Ovary (tissue), 9 donors: ENCODE data around the gene ANGPTL7. TPM values are rescaled to one million over a fixed set of nuclear protein-coding genes. Genes with fewer than 3 reads are reported as not detected.

ENCODE experiments used
- DNase-seq, 5 donors: peaks; one replicate each; pipeline ENCODE4 v3.0.0-alpha.2; 2019 to 2020
- H3K27ac ChIP-seq, 2 donors: fragments of 200-600 bp; one replicate each; pipeline versions ENCODE4 v1.5.1 to v1.8.0; 2019 to 2022
- H3K27me3 ChIP-seq: fragments of 200-600 bp; one replicate; pipeline ENCODE4 v1.8.0; 2022
- H3K36me3 ChIP-seq: fragments of 200-600 bp; sonication (generic); one replicate; pipeline ENCODE4 v1.5.1; 2019
- H3K4me1 ChIP-seq: one replicate; pipeline ENCODE4 v1.8.1; 2013; ENCODE audit warnings: mild to moderate bottlenecking, moderate library complexity; ENCODE audit not compliant: insufficient read depth
- H3K4me3 ChIP-seq: fragments of 200-600 bp; sonication (generic); one replicate; pipeline ENCODE4 v1.5.1; 2017
- H3K9me3 ChIP-seq, 2 donors: fragments of 200-600 bp in 1 of 2; sonication (generic) in 1 of 2; one replicate each; pipeline versions ENCODE4 v1.5.1 to v1.8.1; 2013 to 2019; ENCODE audit warnings: mild to moderate bottlenecking in 1 of 2, moderate library complexity in 1 of 2
- EP300 ChIP-seq: sonication (generic); formaldehyde crosslinking; IDR thresholded peaks from one replicate; pipeline ENCODE4 v1.6.1; 2017; ENCODE audit warnings: antibody characterized with exemption
- POLR2A ChIP-seq: fragments of 450-650 bp; IDR thresholded peaks from one replicate; pipeline ENCODE4 v1.6.1; 2017; ENCODE audit warnings: antibody characterized with exemption, mild to moderate bottlenecking, moderate library complexity
- WGBS, 3 donors: extraction: QIAGEN DNeasy Blood & Tissue Kit in 1 of 3; methylation state at CpG; one replicate each; pipeline versions ENCODE4 v1.1.5 to v1.1.7; 2013 to 2017; 5-methylcytosine and 5-hydroxymethylcytosine counted together
- intact Hi-C, 4 donors: fragments of 100-400 bp; cut with DNase I; formaldehyde crosslinking; loops; one replicate each; pipeline versions ENCODE4 v1.11.0 to v1.15.1; 2022 to 2023
- polyA plus RNA-seq, 2 donors: library from polyadenylated mRNA; stranded (reverse); fragments of 200-250 nt in 1 of 2; fragments of 350-450 nt in 1 of 2; fragmentation: Illumina TruSeq in 1 of 2; extraction: RNeasy Lipid Tissue Mini Kit (QIAGEN cat#74804) in 1 of 2; gene quantifications; one replicate each; pipeline ENCODE4 v1.2.3, GENCODE V29; 2013 to 2014
- total RNA-seq, 7 donors: library from RNA; depleted of rRNA in 2 of 7; stranded (reverse); fragments of >200 nt in 2 of 7; fragmentation: NEBNext Ultra II Directional in 3 of 7; extraction: Animal tissue kit (Norgen Biotek cat#: 25700) in 3 of 7; gene quantifications; one replicate each; pipeline versions ENCODE4 v1.1.0 to v1.2.4, GENCODE V29; 2016 to 2023
- TF ChIP-seq, protein P1 (sequence below), 3 donors: fragments of 450-650 bp in 2 of 3; fragments of 200-600 bp in 1 of 3; IDR thresholded peaks; one replicate each; pipeline versions ENCODE4 v1.5.1 to v1.8.0; 2016 to 2022; ENCODE audit warnings: antibody characterized with exemption in 3 of 3, mild to moderate bottlenecking in 1 of 3
- donor health status: DM: no; HTN: no; CAD: no; lungs with moderate emphysema.
- donor health status: DM: no; HTN: no; CAD: no.
- donor health status: Bipolar disorder and iron deficiency.
- donor health status: DM: yes; HTN: yes; CAD: no.
- donor health status: DM: no; HTN: no; CAD: no.
- donor health status: DM: yes; HTN: yes; CAD: no.

The ANGPTL7 gene
- total and polyA plus RNA-seq, 9 donors, result 0.08 to 4.8 (median 1.4) TPM; not detected in 2

DNA sequence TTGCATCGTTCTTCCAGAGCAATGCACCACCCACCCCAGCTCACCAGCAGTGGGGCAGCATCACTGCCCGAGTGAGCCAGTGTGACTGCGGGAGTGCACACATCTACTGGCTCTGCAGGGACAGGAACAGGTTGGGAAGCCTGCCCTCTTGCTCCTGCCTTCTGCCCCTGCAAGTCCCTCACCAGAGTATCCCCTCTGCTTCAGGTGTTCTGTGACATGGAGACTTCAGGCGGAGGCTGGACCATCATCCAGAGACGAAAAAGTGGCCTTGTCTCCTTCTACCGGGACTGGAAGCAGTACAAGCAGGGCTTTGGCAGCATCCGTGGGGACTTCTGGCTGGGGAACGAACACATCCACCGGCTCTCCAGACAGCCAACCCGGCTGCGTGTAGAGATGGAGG is 4.2 kb downstream of the ANGPTL7 start:
- WGBS, 3 donors, result 93 to 97% (median 96%) methylated on average over 11 of the region's 11 CpGs

DNA sequence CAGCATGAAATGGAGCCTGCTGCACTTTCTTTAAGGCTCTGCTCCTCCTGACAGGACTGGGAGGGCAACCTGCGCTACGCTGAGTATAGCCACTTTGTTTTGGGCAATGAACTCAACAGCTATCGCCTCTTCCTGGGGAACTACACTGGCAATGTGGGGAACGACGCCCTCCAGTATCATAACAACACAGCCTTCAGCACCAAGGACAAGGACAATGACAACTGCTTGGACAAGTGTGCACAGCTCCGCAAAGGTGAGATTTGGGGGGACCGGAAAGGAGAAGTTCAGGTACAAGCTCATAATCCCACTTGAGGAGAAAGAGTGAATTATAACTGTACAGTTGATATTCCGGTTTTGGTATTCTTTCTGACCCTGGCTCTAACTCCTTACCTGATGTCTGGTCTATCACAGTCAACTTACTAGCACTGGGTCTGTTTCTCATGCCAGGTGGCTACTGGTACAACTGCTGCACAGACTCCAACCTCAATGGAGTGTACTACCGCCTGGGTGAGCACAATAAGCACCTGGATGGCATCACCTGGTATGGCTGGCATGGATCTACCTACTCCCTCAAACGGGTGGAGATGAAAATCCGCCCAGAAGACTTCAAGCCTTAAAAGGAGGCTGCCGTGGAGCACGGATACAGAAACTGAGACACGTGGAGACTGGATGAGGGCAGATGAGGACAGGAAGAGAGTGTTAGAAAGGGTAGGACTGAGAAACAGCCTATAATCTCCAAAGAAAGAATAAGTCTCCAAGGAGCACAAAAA is 5.4 kb downstream of the ANGPTL7 start:
- H3K36me3 ChIP-seq, result no peaks in the 10 kb centered on the region
- intact Hi-C loops, result no loop called here
- WGBS, 3 donors, result 87 to 94% (median 90%) methylated on average over 14 of the region's 14 CpGs

More for the DNA sequence above, 4.2 kb downstream of the ANGPTL7 start:
- Histone ChIP-seq H3K9me3 (no peaks in the 10 kb centered on the region), H3K4me1 (no peaks in the 10 kb centered on the region), H3K27ac (no peak overlapping the region), H3K4me3 (no peak overlapping the region), H3K27me3 (no peaks in the 10 kb centered on the region), H3K36me3 (no peaks in the 10 kb centered on the region)
- intact Hi-C loops, result no loop called here
- DNase-seq, result no peak
- TF ChIP-seq, protein P1, sequence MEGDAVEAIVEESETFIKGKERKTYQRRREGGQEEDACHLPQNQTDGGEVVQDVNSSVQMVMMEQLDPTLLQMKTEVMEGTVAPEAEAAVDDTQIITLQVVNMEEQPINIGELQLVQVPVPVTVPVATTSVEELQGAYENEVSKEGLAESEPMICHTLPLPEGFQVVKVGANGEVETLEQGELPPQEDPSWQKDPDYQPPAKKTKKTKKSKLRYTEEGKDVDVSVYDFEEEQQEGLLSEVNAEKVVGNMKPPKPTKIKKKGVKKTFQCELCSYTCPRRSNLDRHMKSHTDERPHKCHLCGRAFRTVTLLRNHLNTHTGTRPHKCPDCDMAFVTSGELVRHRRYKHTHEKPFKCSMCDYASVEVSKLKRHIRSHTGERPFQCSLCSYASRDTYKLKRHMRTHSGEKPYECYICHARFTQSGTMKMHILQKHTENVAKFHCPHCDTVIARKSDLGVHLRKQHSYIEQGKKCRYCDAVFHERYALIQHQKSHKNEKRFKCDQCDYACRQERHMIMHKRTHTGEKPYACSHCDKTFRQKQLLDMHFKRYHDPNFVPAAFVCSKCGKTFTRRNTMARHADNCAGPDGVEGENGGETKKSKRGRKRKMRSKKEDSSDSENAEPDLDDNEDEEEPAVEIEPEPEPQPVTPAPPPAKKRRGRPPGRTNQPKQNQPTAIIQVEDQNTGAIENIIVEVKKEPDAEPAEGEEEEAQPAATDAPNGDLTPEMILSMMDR (IDR thresholded peaks at IDR 0.05), result no peak
- TF ChIP-seq POLR2A, result no peak
- no peak for TF ChIP-seq EP300

DNA sequence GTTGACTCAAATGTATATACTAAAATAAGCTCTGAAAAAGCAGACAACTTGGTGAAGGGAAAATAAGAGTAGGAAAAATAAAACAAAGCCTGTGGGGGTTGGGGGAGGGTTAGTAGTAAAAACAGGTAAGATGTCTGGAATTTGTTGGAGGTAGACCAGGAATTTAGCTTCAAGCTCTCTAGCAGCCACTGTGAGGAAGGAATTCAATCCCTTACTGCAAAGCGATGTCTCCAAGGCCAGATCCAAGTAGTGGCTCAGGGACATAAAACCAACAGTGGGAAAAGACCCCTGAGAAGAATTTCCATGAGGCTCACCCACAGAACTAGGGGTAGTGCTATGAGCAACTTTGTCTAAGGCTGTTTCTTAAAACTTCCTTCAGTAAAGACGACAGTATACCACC is 7.8 kb downstream of the ANGPTL7 start:
- TF ChIP-seq POLR2A, result no peak
- TF ChIP-seq EP300, result no peak
- TF ChIP-seq, protein P1 (IDR thresholded peaks at IDR 0.05), result no peak
- Histone ChIP-seq H3K27ac (no peak overlapping the region), H3K4me1 (no peaks in the 10 kb centered on the region), H3K4me3 (no peak overlapping the region), H3K27me3 (no peaks in the 10 kb centered on the region), H3K36me3 (no peaks in the 10 kb centered on the region), H3K9me3 (no peaks in the 10 kb centered on the region)
- DNase-seq, result no peak
- 83 to 89% (median 84%) methylated on average over 2 of the region's 2 CpGs for WGBS, 3 donors
- intact Hi-C loops, result no loop called here

More for the DNA sequence above, 5.4 kb downstream of the ANGPTL7 start:
- no peaks in the 10 kb centered on the region for H3K9me3 ChIP-seq
- TF ChIP-seq EP300 (no peak), POLR2A (no peak)
- TF ChIP-seq, protein P1 (IDR thresholded peaks at IDR 0.05), result no peak
- no peaks in the 10 kb centered on the region for H3K27me3 ChIP-seq
- no peak for DNase-seq
- H3K4me3 ChIP-seq, result no peak overlapping the region
- H3K27ac ChIP-seq, result no peak overlapping the region
- no peaks in the 10 kb centered on the region for H3K4me1 ChIP-seq

DNA sequence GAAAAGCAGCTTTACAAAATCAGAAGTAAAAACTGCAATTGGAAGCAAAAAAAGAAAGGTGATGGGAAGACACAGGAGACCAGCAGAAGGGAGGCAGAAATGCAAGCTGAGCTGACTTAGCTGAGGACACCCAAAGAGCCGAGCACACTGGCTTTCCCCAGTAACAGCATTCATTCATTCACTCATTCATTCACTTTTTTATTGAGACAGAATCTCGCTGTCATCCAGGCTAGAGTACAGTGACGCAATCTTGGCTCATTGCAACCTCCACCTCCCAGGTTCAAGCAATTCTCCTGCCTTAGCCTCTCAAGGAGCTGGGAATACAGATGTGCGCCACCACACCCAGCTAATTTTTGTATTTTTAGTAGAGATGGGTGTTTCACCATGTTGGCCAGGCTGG is 8.2 kb downstream of the ANGPTL7 start:
- WGBS, 3 donors, result 90 to 98% (median 95%) methylated on average over 4 of the region's 4 CpGs
- TF ChIP-seq POLR2A (no peak), EP300 (no peak)
- TF ChIP-seq, protein P1 (IDR thresholded peaks at IDR 0.05), result no peak
- Histone ChIP-seq H3K9me3 (no peaks in the 10 kb centered on the region), H3K4me1 (no peaks in the 10 kb centered on the region), H3K4me3 (no peak overlapping the region), H3K27me3 (no peaks in the 10 kb centered on the region), H3K27ac (no peak overlapping the region), H3K36me3 (no peaks in the 10 kb centered on the region)
- intact Hi-C loops, result no loop called here
- DNase-seq, result no peak
